ENCODE data around the gene NUDT16.

DNA sequence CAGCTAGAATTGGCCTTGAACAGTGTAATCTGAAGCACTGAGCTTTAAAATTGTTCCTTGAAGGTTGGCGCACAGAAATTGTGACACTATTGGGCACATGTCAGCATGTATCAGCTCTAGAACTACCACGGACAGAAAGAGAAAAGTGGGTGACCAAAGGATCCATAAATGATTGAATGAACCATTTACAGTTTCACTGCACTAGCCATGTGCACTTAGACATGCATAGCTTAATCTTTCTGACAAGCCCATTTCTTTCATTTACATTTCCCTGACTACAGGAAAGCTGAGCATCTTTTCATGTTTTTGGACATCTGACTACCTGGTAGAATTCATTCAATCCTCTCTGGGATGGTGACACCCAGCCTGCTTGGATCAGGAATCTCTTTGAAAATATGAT is 36.2 kb downstream of the NUDT16 start:
- TF ChIP-seq POLR2AphosphoS5 (IDR thresholded peaks at IDR 0.05) (no peak), POLR2A (IDR thresholded peaks at IDR 0.05) (no peak)

All from prostate gland (tissue), 1 donor.